Measurements from ENCODE around the gene CARD8. TPM values are rescaled to one million over a fixed set of nuclear protein-coding genes. Genes with fewer than 3 reads are reported as not detected.
A peak's percentile ranks its signal among the peaks of the same experiment; 100 is the strongest.

CARD8 gene
- total RNA-seq, 1 experiment from 2014 or later = 32.3 TPM

DNA sequence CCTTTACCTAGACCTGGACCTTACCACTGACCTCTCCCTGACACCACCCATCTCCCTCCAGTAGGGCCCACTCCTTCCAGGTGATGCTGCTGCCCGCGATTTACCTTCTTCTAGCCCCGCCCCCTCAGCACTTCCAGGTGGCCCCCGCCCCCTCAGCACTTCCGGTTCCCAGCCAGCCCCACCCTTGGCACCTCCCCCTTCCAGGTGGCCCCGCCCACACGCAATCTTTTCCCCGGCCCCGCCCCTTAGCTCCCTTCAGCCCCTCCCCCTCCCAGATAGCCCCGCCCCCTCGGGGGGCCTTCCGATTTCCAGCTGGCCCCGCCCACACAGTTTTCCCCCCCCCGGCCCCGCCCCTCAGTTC, 86.2 kb downstream of the CARD8 start:
- no peaks in the 10 kb centered on the region for H3K27me3 Mint-ChIP-seq (ENCODE audit: unreplicated experiment)
- DNase-seq = peak; percentile 95
- intact Hi-C loops (cut with micrococcal nuclease; ENCODE audit: unreplicated experiment) = no loop called here
- peaks cover 38% of the 10 kb centered on the region for H3K36me3 Mint-ChIP-seq (ENCODE audit: insufficient read depth, unreplicated experiment)
- CTCF ChIA-PET = interaction anchor here (0.6 to 1.3 kb wide), 17 partner anchors 15 to 1861 kb away, joined by 3 to 11 read pairs (median 4); partner anchors contain the start of gene CARD8
- peak overlapping the region; percentile 31 for H3K27ac Mint-ChIP-seq (ENCODE audit: unreplicated experiment)
- peak overlapping the region; percentile 97 for H3K4me3 Mint-ChIP-seq (ENCODE audit: low read depth, unreplicated experiment)
- peaks cover 11% of the 10 kb centered on the region for H3K4me1 Mint-ChIP-seq (ENCODE audit: low read depth, unreplicated experiment)
- H3K9me3 Mint-ChIP-seq (ENCODE audit: low read depth, unreplicated experiment) = no peaks in the 10 kb centered on the region
- TF ChIP-seq, protein P1, sequence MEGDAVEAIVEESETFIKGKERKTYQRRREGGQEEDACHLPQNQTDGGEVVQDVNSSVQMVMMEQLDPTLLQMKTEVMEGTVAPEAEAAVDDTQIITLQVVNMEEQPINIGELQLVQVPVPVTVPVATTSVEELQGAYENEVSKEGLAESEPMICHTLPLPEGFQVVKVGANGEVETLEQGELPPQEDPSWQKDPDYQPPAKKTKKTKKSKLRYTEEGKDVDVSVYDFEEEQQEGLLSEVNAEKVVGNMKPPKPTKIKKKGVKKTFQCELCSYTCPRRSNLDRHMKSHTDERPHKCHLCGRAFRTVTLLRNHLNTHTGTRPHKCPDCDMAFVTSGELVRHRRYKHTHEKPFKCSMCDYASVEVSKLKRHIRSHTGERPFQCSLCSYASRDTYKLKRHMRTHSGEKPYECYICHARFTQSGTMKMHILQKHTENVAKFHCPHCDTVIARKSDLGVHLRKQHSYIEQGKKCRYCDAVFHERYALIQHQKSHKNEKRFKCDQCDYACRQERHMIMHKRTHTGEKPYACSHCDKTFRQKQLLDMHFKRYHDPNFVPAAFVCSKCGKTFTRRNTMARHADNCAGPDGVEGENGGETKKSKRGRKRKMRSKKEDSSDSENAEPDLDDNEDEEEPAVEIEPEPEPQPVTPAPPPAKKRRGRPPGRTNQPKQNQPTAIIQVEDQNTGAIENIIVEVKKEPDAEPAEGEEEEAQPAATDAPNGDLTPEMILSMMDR (IDR thresholded peaks at IDR 0.05; ENCODE audit: unreplicated experiment) = no peak
- no TSS peak for BruUV-seq (replicated peaks)

DNA sequence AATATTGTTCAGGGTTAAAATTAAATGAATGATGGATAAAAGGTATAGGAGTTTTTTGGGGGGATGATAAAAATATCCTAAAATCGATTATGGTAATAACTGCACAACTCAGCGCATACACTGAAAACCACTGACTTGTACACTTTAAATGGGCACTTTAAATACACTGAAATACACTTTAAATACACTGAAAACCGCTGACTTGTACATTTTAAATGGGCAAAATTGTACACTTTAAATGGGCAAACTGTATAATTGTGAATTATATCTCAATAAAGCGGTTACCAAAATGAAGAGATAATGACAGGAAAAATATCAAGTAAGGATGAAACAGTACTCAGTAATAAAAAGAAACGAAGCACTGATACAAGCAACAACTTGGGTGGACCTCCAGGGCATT, 87.0 kb downstream of the CARD8 start:
- Mint-ChIP-seq H3K27ac (ENCODE audit: unreplicated experiment) (no peak overlapping the region), H3K9me3 (ENCODE audit: low read depth, unreplicated experiment) (no peaks in the 10 kb centered on the region), H3K36me3 (ENCODE audit: insufficient read depth, unreplicated experiment) (peaks cover 39% of the 10 kb centered on the region), H3K4me1 (ENCODE audit: low read depth, unreplicated experiment) (peaks cover 11% of the 10 kb centered on the region), H3K4me3 (ENCODE audit: low read depth, unreplicated experiment) (peak overlapping the region; percentile 97), H3K27me3 (ENCODE audit: unreplicated experiment) (no peaks in the 10 kb centered on the region)
- DNase-seq = no peak
- no TSS peak for BruUV-seq (replicated peaks)
- intact Hi-C loops (cut with micrococcal nuclease; ENCODE audit: unreplicated experiment) = no loop called here
- TF ChIP-seq, protein P1 (IDR thresholded peaks at IDR 0.05; ENCODE audit: unreplicated experiment) = no peak
- CTCF ChIA-PET = interaction anchor here (1.3 kb wide), 1 partner anchor 91 kb away, joined by 5 read pairs; no protein-coding TSS in a partner anchor

DNA sequence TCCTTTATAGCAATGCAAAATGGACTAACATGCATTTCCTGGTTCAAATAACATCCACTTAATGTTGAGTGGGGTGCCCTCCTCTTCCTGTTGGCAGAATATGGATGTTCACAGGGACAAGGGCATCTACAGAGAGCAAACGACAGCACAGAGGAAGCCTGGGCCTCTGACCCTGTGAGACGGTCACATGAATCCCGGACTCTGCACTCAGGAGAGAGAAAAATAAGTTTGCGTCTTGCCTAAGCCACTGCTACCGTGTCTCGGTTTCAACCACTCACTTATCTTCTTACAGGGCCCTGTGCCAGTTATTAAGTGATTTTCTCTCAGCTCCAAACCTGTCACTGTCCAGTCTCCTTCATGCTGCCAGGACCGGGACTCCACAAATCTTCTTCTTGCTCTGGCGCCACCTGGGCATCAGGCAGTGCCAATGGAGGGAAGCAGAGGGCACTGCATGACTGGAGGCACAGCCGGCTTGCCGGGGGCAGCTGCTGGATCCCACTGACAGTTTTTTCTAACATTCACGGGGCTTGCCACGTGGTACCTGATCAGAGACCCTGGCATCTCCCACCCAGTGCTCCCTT, 97.4 kb downstream of the CARD8 start:
- DNase-seq = no peak
- peaks cover 11% of the 10 kb centered on the region for H3K36me3 Mint-ChIP-seq (ENCODE audit: insufficient read depth, unreplicated experiment)
- no peak overlapping the region for H3K27ac Mint-ChIP-seq (ENCODE audit: unreplicated experiment)
- H3K4me1 Mint-ChIP-seq (ENCODE audit: low read depth, unreplicated experiment) = no peaks in the 10 kb centered on the region
- BruUV-seq (replicated peaks) = no TSS peak
- TF ChIP-seq, protein P1 (IDR thresholded peaks at IDR 0.05; ENCODE audit: unreplicated experiment) = no peak
- no peaks in the 10 kb centered on the region for H3K9me3 Mint-ChIP-seq (ENCODE audit: low read depth, unreplicated experiment)
- CTCF ChIA-PET = interaction anchor here (0.5 kb wide), 1 partner anchor 1732 kb away, joined by 10 read pairs; no protein-coding TSS in a partner anchor
- H3K4me3 Mint-ChIP-seq (ENCODE audit: low read depth, unreplicated experiment) = no peak overlapping the region
- no peaks in the 10 kb centered on the region for H3K27me3 Mint-ChIP-seq (ENCODE audit: unreplicated experiment)
- intact Hi-C loops (cut with micrococcal nuclease; ENCODE audit: unreplicated experiment) = no loop called here

Other genes starting within 250 kb of the CARD8 start
- not detected in 2 replicates for gene CABP5, start 211.8 kb downstream of the CARD8 start, total RNA-seq (2022)
- gene PLA2G4C, start 145.1 kb downstream of the CARD8 start, total RNA-seq (2022) = 4.2 and 7.7 TPM in 2 replicates
- gene LIG1, start 85.6 kb downstream of the CARD8 start, total RNA-seq (2022) = 99.3 and 99.4 TPM in 2 replicates
- 16.4 and 17.4 TPM in 2 replicates for gene ZSWIM9, start 85.2 kb downstream of the CARD8 start, total RNA-seq (2022)
- gene ZNF114, start 14.2 kb upstream of the CARD8 start, total RNA-seq (2022) = 0.69 and 0.78 TPM in 2 replicates
- gene EMP3, start 69.6 kb upstream of the CARD8 start, total RNA-seq (2022) = 27.5 and 29.5 TPM in 2 replicates
- 10.4 and 14.8 TPM in 2 replicates for gene TMEM143, start 108.0 kb upstream of the CARD8 start, total RNA-seq (2022)
- gene SYNGR4, start 108.5 kb upstream of the CARD8 start, total RNA-seq (2022) = not detected in 2 replicates
- gene KDELR1, start 135.6 kb upstream of the CARD8 start, total RNA-seq (2022) = 185 and 194 TPM in 2 replicates
- 0.15 TPM in 1 of 2 replicates, not detected in the other for gene GRIN2D, start 137.8 kb upstream of the CARD8 start, total RNA-seq (2022)
- 75.0 and 76.7 TPM in 2 replicates for gene GRWD1, start 190.1 kb upstream of the CARD8 start, total RNA-seq (2022)
- 9.6 and 9.9 TPM in 2 replicates for gene KCNJ14, start 199.7 kb upstream of the CARD8 start, total RNA-seq (2022)
- gene CYTH2, start 213.5 kb upstream of the CARD8 start, total RNA-seq (2022) = 98.1 and 109 TPM in 2 replicates

Data from Calu3 (cell line).